GM12801 (cell line): Measurements from ENCODE around the gene PHPT1.

ENCODE experiments used
- CTCF ChIP-seq: IDR thresholded peaks from one replicate; pipeline ENCODE4 v1.5.1; 2011; ENCODE audit warnings: control low read depth; ENCODE audit not compliant: insufficient read length; ENCODE audit errors: extremely low read depth

The PHPT1 gene

GRCh38 chr9:136851941-136852663 is 2.9 kb downstream of the PHPT1 start, which contains the start of gene MAMDC4:
Gene MAMDC4 (plus strand): TSS chr9:136852346. CDS start chr9:136852417, 71 bp downstream.
- TF ChIP-seq CTCF: no peak

- no peak for TF ChIP-seq CTCF
Measured at GRCh38 chr9:136852664-136853595, 3.7 kb downstream of the PHPT1 start.

- no peak for TF ChIP-seq CTCF
Measured at GRCh38 chr9:136853596-136854112, 4.4 kb downstream of the PHPT1 start.

GRCh38 chr9:136854113-136854841 is 5.1 kb downstream of the PHPT1 start:
- no peak for TF ChIP-seq CTCF

- TF ChIP-seq CTCF: no peak
Measured at GRCh38 chr9:136854842-136855460, 5.7 kb downstream of the PHPT1 start.

- TF ChIP-seq CTCF: no peak
Measured at GRCh38 chr9:136855461-136856078, 6.4 kb downstream of the PHPT1 start.
